GM19452 (cell line): ENCODE data around the gene ARHGAP26.

ENCODE experiments used
- ATAC-seq: cut with Tn5 transposase; IDR thresholded peaks from one replicate; pipeline ENCODE4 v1.9.1; 2021; ENCODE audit not compliant: unreplicated experiment

ARHGAP26 gene

DNA sequence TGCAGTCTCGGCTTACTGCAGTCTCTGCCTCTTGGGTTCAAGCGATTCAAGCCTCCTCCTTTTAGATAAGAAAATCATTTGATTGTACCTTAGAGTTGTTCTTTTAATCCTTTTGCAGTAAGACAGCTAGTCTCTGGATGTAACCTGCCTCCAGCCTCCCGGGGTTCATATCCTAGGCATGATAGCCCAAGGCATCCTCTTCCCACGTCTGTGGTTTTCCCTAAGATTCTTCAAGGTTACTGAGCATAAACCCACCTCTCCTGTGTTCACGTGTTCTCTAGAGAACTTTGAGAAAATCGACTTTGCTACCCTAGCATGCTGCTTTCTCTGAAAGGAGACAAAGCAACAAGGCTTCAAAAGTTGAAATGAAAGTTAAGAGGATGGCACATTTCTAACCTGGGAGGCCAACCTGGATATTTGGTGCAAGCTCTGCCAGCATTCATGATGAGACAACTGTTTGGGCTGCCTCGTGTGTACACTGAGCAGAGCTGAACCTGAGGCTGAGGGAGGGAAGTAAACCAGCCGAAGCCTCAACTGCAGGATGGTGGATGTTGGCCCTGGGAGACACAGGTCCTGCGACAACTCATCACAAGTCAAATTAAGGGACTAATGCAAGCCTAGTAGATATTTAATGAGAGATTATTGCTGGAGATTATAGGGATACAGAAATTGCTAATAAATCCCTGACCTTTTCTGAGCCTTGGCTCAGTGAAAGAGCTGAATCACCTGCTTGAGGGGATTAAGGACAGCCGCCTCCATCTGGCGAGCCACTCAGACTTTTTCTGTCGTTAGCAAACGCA lies 261.8 kb downstream of the ARHGAP26 start:
- no peak for ATAC-seq

DNA sequence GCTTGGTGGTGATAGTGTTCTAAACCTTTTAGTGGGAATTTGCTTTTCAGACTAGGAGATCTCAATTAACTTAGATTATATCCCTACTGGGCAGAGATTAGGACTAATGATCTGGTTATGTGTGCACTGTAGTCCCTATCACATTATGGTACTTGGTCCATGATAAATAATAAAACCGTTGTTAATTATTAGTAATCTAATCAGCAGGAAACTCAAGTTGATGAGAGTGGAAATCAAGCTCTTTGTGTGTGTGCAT lies 262.3 kb downstream of the ARHGAP26 start:
- ATAC-seq, result no peak

DNA sequence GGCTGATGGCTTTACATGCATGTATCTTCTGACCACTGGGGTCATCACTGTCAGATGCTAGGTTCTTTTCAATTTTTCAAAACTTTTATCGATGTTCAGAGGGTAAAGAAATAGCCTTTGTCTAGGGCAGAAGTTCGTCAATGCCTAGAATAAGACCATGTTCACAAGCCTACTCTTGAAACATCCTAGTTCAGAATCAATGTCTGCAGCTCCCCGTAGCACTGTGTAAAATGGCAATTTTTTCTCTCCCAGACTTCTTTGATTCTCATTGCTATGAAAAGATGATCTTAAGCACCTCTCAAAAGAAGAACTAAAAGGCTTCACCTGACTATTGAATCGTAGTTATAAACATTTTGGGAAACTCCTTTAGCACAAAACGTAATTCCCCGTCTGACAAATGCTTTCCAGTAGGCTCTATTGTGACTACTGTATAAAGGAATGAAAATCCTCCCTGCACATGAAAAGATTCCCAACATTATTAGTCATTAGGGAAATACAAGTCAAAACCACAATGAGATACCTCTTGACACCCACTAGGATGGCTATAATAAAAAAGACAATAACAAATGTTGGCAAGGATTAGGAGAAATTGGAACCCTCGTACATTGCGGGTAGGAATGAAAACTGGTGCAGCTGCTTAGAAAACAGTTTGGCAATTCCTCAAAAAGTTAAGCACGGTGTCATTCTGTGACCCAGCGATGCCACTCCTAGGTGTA lies 263.5 kb downstream of the ARHGAP26 start:
- ATAC-seq, result no peak

DNA sequence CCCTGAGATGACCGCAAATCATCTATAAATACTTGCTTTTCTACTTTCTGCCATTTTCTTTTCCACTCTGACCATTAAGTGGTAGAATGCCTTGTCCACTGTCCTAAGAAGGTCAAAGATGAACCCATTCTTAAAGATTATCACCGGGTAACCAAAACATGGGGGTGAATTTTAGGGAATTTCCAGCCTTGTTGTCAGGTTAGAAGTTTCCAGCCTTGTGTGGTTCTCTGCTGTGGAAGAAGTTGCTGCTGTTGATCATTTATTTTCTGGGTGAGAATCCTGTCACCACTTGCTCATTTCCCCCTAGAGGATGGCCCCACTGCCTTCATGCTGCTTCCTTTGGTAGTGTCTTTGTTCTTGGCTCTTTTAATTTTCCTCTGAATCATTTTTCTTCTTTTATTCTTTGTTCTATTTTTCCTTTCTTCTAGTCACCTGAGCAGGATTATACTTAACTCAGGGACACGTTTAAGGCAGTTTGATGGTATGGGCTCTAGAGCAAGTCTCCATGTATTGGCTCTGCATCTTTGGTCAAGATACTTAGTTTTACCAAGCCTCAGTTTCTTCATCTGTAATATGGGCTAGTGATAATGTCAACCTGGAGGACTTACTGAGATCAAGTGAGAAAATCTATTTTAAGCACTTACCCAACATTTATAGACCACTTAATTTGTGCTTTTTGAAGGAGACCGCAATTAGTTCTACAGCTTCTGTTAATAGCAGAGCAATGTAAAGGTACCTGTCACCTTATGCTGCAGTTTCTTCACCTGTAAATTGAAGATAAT lies 266.2 kb downstream of the ARHGAP26 start:
- peak; percentile 45 for ATAC-seq

DNA sequence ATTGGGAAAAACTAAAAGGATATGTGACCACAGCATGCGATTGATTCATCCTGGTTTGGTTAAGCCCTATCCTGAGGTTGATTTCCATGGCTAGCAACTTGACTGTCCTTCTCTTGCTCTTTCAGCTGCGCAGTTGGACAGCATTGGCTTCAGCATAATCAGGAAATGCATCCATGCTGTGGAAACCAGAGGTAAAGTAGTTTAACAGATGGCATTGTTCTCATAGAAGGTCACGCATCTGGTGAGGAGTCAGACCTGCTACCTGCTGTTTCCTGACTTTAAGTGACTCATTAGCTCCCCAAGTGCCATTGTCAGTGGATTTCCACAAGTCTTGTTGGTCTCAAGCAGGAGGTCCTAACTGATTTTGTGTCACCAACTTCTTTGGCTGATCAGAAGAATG lies 266.9 kb downstream of the ARHGAP26 start:
- ATAC-seq, result no peak

DNA sequence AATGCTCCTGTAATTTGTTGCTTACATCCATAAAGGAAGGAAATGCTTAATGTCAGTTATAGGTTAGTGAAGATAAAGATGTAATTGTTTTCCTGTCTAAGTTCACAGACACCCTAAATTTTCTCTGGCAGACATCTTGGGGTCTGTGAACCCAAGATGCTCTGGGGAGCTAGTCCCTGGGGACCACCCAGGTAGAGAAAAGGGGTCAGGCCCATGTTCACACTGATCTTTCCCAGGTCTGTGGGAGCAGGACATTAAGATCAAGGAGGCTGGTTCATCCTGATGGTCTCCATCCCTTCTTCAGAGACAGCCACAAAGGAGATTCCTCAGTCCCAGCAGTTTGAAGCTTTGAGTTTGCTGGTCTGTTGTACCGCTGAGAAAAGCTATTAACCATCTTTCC lies 267.5 kb downstream of the ARHGAP26 start:
- ATAC-seq, result no peak

DNA sequence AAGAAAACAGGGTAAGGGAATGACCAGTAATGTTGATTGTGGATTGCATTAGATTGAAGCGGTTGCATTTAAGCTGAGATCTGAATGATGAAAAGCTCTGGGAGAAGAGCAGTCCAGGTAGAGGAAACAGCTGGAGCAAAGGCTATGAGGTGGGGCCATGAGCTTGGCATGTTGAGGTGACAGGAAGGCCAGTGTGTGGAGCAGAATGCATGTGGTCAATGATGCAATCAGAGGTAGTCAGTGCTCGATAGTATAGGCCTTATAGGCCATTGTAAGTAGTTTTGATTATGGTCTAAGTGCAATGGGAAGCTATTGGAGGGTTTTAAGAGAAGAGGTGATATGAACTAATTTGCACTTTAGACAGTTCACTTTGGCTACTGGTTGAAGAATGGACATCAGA lies 270.4 kb downstream of the ARHGAP26 start:
- ATAC-seq, result no peak

GRCh38 chr5:143041461-143041860 lies 271.3 kb downstream of the ARHGAP26 start:
- ATAC-seq, result no peak

- no peak for ATAC-seq
Measured at GRCh38 chr5:143041972-143042770, 272.0 kb downstream of the ARHGAP26 start.

DNA sequence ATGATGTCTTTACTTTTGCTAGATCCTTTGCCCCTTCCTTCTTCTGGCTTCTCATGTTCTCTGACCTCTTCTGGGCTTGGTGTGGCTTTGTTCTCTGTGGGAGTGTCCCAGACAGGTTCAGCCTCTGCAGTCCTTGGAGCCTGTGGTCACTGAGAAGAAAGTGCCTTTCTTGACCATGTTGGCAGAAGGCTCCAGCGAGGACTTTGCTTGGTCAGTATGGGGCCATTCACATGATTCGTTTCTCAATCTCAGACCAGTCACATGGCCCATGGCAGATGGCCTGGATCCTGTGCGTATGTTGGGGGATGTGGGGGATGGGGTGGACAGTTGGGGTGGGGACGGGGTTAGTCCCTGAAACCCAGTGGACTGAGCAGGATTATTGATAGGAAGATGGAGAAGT lies 274.1 kb downstream of the ARHGAP26 start:
- ATAC-seq, result no peak

GRCh38 chr5:143045062-143045461 lies 274.9 kb downstream of the ARHGAP26 start:
- no peak for ATAC-seq

DNA sequence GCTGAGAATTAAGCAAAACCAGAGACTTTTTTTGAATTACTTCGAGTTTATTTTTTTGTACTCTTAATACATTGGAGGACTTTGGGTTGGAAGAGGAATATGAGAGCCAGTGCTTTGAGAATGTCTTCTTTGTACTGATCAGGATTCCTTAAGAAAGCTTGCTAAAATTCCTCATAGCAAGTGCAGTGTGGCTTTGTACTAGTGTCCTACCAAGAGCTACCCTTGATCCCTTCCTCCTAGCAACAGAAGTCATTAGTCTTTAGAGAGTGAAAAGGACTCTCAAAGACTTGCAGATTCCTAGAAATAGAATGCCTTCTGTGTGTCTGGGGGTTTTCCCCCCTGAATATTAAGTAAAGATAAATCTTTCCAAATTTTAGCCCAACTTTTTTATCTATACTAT lies 276.1 kb downstream of the ARHGAP26 start:
- no peak for ATAC-seq

DNA sequence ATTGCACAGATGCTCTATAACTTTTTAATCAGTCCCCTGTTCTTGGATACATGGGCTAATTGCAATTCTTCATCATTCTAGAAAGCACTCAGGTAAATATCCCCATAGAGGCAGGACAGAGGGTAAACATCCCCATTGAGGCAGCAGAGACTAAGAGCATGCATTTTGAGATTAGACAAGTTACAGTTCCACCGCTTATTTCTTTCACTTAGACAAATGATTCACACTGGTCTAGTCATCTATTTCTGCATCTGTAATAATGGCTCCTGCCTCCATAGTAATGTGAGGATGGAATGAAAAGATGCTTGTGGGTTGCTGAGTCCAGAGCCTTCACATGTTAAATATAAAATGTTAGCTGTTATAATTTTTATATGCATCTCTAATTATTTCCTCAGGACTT lies 276.9 kb downstream of the ARHGAP26 start:
- no peak for ATAC-seq

GRCh38 chr5:143050183-143050582 lies 280.0 kb downstream of the ARHGAP26 start:
- ATAC-seq, result no peak

GRCh38 chr5:143051244-143052058 lies 281.3 kb downstream of the ARHGAP26 start:
- peak; percentile 34 for ATAC-seq

GRCh38 chr5:143052967-143053682 lies 282.9 kb downstream of the ARHGAP26 start:
- ATAC-seq, result no peak

- no peak for ATAC-seq
Measured at GRCh38 chr5:143053780-143054179, 283.6 kb downstream of the ARHGAP26 start.

DNA sequence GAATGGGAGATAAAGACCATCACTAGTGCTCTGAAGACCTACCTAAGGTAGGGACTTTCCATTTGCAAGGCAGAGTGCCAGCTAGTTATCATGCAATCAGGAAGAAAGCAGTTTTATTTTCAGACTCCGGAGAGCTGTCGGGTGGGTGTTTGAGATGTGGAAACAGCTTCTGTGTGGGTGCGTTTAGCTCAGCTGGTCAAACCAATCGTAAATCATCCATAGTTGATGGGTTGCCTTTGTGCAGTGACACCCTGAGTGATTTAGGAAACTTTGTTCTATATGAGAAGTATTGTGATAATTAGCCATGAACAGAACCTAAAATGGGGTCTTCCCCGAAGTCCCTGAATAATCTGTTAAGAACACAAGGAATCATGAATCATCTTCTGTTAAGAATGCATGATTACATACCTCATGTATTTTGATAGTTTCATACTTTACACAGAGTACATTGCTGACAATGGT lies 284.3 kb downstream of the ARHGAP26 start:
- peak; percentile 47 for ATAC-seq

DNA sequence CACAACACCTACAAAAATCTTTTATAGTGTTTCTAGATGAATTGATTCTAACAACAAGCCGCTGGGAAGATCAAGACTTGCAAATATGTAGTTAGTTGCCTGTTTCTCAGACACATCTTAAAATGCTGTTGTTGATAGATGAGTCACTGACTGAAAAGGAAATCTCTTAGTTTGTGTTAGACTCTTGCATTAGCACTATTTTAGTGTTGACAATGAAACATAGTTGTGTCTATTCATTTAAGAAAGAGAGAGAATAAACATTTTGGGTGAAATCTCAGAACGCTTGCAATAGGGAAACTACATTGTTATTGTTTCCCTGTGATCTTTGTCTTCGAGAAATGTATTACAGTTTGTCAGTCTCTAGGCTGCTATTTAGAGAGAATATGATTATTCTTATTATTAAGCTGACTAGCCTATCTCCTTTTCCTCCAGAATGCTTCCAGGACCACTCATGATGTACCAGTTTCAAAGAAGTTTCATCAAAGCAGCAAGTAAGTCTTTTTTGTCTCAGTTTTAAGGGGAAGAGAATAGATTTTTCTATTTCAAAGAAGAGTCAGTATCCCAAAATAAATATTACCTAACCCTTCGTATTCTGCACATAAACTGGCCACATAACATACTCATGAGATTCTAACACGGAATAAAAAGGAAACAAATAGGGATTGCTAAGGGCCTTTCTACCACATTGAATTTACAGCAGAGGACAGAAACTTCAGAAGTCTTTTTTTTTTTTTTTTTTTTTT lies 285.6 kb downstream of the ARHGAP26 start:
- no peak for ATAC-seq
